Measurements from ENCODE around the gene HOXD3. TPM values are rescaled to one million over a fixed set of nuclear protein-coding genes. Genes with fewer than 3 reads are reported as not detected.
A peak's percentile ranks its signal among the peaks of the same experiment; 100 is the strongest.

HOXD3 gene
- total RNA-seq, 1 experiment from 2014 or later: not detected

DNA sequence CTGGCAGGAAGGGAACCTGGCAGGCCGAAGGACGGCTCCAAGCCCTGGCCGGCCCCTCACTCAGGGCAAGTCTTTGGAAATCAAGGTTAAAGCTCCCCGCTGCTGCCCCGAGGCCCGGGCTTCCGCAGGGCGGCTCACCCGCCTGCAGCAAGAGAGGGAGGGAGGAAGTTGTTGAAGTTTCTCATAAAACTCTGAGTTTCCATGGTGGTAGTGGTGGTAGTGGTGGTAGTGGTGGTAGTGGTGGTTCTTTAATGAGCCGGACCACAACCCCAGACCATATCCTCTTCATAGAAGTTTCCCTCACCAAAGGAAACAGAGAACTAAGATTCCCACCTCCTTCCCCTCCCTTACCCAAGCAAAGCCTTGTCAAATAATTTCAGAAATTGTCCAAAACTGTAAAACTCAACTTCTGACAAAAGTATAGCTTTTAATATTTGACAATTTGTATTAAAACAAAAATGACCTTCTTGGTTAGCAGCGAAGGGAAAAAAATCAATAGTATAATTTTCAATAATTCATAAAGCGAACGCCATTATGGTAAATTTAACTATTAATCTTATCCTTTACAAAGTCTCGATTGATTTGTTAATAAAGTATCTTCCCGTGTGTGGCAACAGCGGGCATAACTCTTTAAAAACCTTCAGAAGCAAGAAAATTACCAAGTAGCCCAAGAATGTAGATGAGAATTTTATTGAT is 42.0 kb upstream of the HOXD3 start (continued):
- TF ChIP-seq, protein P1, sequence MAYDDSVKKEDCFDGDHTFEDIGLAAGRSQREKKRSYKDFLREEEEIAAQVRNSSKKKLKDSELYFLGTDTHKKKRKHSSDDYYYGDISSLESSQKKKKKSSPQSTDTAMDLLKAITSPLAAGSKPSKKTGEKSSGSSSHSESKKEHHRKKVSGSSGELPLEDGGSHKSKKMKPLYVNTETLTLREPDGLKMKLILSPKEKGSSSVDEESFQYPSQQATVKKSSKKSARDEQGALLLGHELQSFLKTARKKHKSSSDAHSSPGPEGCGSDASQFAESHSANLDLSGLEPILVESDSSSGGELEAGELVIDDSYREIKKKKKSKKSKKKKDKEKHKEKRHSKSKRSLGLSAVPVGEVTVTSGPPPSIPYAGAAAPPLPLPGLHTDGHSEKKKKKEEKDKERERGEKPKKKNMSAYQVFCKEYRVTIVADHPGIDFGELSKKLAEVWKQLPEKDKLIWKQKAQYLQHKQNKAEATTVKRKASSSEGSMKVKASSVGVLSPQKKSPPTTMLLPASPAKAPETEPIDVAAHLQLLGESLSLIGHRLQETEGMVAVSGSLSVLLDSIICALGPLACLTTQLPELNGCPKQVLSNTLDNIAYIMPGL (CRISPR knock-in tag; IDR thresholded peaks at IDR 0.05): no peak
- no peak for TF ChIP-seq ZNF317 (CRISPR knock-in tag; IDR thresholded peaks at IDR 0.05; ENCODE audit: borderline replicate concordance, low read depth)

DNA sequence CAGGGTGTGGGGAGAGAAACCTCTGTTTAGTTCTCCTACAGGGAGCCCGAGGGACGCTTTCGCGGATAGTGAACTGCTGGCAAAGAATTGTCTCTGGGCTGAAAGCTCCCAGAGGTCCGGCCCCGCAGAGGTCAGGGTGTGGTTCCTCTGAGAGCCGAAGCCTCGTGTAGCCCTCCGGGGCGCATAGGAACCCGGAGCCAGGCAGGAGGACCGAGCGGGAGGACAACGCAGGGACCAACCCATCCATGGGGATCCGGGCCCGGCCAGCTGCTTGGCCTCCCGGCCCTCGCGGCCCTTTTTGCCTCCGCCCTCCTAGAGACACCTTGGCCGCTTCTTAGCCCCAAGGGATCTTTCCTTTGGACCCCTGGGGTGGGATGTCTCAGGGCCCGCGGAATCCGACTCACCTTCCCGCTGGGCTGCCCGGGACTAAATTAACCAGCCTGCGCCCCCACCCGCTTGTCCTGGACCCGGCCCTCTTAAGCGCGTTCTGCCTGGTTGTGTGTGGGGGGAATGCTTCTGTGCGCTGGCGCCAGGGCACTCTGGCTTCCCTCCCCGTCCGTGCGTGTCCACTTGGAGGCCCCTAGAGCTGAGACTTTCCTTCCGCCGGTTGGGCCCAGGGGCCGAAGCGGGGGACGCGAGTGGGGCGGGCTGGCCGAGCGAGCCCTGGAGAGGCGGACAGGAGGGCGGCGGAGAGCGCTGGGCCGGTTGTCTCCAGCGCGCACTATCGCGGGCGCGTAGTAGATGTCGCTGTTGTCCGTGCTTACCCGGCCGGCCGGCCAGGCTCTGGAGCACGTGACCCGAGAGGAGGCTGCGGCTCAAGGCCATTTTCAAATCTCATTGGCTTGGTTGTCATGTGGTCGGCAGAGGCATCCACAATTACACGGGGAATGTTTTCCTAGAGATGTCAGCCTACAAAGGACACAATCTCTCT is 41.0 kb upstream of the HOXD3 start, which contains the start of gene HOXD10:
Gene HOXD10, plus strand, starts transcription at position 896 of the 931 bp plus-strand sequence. CDS start 56 bp downstream, outside the sequence.
- H3K4me1 Mint-ChIP-seq: peaks cover 19% of the 10 kb centered on the region
- 0 out of 2 replicates have a peak, but pooled peaks cover 7% of the 10 kb centered on the region for H3K36me3 Mint-ChIP-seq
- ChIA-PET POLR2A (no interaction called here), CTCF (interaction anchor here (0.9 to 1.7 kb wide), 2 partner anchors 25 to 72 kb away, joined by 3 to 9 read pairs; no protein-coding TSS in a partner anchor)
- H3K4me3 Mint-ChIP-seq: peak within 1 kb of the TSS; percentile 54
- DNase-seq (ENCODE audit: low spot score) (peak; percentile 75), ATAC-seq (peak; percentile 76)
- H3K27me3 Mint-ChIP-seq (ENCODE audit: low read depth): peaks cover 100% of the 10 kb centered on the region
- H3K9me3 Mint-ChIP-seq: peaks cover 4% of the 10 kb centered on the region
- H3K27ac Mint-ChIP-seq: no peak within 1 kb of the TSS
- no peak for TF ChIP-seq CREB1 (CRISPR knock-in tag; IDR thresholded peaks at IDR 0.05)
- no peak for TF ChIP-seq JAZF1 (CRISPR knock-in tag; IDR thresholded peaks at IDR 0.05)
- TF ChIP-seq, protein P2, sequence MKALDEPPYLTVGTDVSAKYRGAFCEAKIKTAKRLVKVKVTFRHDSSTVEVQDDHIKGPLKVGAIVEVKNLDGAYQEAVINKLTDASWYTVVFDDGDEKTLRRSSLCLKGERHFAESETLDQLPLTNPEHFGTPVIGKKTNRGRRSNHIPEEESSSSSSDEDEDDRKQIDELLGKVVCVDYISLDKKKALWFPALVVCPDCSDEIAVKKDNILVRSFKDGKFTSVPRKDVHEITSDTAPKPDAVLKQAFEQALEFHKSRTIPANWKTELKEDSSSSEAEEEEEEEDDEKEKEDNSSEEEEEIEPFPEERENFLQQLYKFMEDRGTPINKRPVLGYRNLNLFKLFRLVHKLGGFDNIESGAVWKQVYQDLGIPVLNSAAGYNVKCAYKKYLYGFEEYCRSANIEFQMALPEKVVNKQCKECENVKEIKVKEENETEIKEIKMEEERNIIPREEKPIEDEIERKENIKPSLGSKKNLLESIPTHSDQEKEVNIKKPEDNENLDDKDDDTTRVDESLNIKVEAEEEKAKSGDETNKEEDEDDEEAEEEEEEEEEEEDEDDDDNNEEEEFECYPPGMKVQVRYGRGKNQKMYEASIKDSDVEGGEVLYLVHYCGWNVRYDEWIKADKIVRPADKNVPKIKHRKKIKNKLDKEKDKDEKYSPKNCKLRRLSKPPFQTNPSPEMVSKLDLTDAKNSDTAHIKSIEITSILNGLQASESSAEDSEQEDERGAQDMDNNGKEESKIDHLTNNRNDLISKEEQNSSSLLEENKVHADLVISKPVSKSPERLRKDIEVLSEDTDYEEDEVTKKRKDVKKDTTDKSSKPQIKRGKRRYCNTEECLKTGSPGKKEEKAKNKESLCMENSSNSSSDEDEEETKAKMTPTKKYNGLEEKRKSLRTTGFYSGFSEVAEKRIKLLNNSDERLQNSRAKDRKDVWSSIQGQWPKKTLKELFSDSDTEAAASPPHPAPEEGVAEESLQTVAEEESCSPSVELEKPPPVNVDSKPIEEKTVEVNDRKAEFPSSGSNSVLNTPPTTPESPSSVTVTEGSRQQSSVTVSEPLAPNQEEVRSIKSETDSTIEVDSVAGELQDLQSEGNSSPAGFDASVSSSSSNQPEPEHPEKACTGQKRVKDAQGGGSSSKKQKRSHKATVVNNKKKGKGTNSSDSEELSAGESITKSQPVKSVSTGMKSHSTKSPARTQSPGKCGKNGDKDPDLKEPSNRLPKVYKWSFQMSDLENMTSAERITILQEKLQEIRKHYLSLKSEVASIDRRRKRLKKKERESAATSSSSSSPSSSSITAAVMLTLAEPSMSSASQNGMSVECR (CRISPR knock-in tag; IDR thresholded peaks at IDR 0.05; ENCODE audit: borderline replicate concordance): no peak
- TF ChIP-seq FOXJ3 (CRISPR knock-in tag; IDR thresholded peaks at IDR 0.05; ENCODE audit: borderline replicate concordance): no peak
- TF ChIP-seq ETV6 (CRISPR knock-in tag; IDR thresholded peaks at IDR 0.05): peak; percentile 42; the same call in 1 of the 2 replicates
- no peak for TF ChIP-seq CBFB (CRISPR knock-in tag; IDR thresholded peaks at IDR 0.05; ENCODE audit: low read depth)
- TF ChIP-seq, protein P3, sequence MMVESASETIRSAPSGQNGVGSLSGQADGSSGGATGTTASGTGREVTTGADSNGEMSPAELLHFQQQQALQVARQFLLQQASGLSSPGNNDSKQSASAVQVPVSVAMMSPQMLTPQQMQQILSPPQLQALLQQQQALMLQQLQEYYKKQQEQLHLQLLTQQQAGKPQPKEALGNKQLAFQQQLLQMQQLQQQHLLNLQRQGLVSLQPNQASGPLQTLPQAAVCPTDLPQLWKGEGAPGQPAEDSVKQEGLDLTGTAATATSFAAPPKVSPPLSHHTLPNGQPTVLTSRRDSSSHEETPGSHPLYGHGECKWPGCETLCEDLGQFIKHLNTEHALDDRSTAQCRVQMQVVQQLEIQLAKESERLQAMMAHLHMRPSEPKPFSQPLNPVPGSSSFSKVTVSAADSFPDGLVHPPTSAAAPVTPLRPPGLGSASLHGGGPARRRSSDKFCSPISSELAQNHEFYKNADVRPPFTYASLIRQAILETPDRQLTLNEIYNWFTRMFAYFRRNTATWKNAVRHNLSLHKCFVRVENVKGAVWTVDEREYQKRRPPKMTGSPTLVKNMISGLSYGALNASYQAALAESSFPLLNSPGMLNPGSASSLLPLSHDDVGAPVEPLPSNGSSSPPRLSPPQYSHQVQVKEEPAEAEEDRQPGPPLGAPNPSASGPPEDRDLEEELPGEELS (CRISPR knock-in tag; IDR thresholded peaks at IDR 0.05): no peak; the same call in 1 of the 2 replicates
- TF ChIP-seq JUN (CRISPR knock-in tag; IDR thresholded peaks at IDR 0.05): no peak
- no peak for TF ChIP-seq RORB (CRISPR knock-in tag; IDR thresholded peaks at IDR 0.05)
- TF ChIP-seq EMX1 (CRISPR knock-in tag; IDR thresholded peaks at IDR 0.05): no peak
- TF ChIP-seq, protein P4, sequence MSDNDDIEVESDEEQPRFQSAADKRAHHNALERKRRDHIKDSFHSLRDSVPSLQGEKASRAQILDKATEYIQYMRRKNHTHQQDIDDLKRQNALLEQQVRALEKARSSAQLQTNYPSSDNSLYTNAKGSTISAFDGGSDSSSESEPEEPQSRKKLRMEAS (CRISPR knock-in tag; IDR thresholded peaks at IDR 0.05): peak; percentile 40; the same call in 1 of the 2 replicates
- no peak for TF ChIP-seq NR1H2 (CRISPR knock-in tag; IDR thresholded peaks at IDR 0.05)
- TF ChIP-seq, protein P5, sequence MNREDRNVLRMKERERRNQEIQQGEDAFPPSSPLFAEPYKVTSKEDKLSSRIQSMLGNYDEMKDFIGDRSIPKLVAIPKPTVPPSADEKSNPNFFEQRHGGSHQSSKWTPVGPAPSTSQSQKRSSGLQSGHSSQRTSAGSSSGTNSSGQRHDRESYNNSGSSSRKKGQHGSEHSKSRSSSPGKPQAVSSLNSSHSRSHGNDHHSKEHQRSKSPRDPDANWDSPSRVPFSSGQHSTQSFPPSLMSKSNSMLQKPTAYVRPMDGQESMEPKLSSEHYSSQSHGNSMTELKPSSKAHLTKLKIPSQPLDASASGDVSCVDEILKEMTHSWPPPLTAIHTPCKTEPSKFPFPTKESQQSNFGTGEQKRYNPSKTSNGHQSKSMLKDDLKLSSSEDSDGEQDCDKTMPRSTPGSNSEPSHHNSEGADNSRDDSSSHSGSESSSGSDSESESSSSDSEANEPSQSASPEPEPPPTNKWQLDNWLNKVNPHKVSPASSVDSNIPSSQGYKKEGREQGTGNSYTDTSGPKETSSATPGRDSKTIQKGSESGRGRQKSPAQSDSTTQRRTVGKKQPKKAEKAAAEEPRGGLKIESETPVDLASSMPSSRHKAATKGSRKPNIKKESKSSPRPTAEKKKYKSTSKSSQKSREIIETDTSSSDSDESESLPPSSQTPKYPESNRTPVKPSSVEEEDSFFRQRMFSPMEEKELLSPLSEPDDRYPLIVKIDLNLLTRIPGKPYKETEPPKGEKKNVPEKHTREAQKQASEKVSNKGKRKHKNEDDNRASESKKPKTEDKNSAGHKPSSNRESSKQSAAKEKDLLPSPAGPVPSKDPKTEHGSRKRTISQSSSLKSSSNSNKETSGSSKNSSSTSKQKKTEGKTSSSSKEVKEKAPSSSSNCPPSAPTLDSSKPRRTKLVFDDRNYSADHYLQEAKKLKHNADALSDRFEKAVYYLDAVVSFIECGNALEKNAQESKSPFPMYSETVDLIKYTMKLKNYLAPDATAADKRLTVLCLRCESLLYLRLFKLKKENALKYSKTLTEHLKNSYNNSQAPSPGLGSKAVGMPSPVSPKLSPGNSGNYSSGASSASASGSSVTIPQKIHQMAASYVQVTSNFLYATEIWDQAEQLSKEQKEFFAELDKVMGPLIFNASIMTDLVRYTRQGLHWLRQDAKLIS (CRISPR knock-in tag; IDR thresholded peaks at IDR 0.05; ENCODE audit: borderline replicate concordance): no peak
- TF ChIP-seq, protein P6, sequence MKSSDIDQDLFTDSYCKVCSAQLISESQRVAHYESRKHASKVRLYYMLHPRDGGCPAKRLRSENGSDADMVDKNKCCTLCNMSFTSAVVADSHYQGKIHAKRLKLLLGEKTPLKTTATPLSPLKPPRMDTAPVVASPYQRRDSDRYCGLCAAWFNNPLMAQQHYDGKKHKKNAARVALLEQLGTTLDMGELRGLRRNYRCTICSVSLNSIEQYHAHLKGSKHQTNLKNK (CRISPR knock-in tag; IDR thresholded peaks at IDR 0.05): no peak
- peak; percentile 60; the same call in 1 of the 2 replicates for TF ChIP-seq ZNF263 (CRISPR knock-in tag; IDR thresholded peaks at IDR 0.05; ENCODE audit: low read depth)
- TF ChIP-seq, protein P7, sequence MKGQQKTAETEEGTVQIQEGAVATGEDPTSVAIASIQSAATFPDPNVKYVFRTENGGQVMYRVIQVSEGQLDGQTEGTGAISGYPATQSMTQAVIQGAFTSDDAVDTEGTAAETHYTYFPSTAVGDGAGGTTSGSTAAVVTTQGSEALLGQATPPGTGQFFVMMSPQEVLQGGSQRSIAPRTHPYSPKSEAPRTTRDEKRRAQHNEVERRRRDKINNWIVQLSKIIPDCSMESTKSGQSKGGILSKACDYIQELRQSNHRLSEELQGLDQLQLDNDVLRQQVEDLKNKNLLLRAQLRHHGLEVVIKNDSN (CRISPR knock-in tag; IDR thresholded peaks at IDR 0.05): peak; percentile 95
- no peak for TF ChIP-seq ZNF317 (CRISPR knock-in tag; IDR thresholded peaks at IDR 0.05; ENCODE audit: borderline replicate concordance, low read depth)

Data from WTC11 (cell line).